Astrocyte (in vitro differentiated cells and primary cell): Measurements from ENCODE around the gene S100A14. TPM values are rescaled to one million over a fixed set of nuclear protein-coding genes. Genes with fewer than 3 reads are reported as not detected.

Experiments
- DNase-seq: peaks from one replicate; pipeline ENCODE4 v3.0.0-alpha.2; 2010; ENCODE audit warnings: low read depth
- FAIRE-seq: peaks from 2 replicates; lab custom pipeline; 2011; peaks lifted over from hg19 to GRCh38; lab: Jason Lieb, UNC
- H2AFZ ChIP-seq: 2 replicates; pipeline ENCODE4 v1.6.0; 2012; ENCODE audit warnings: low read depth, low read length, inconsistent platforms
- H3K27ac ChIP-seq: 2 replicates; pipeline ENCODE4 v1.5.1; 2011; ENCODE audit warnings: low read depth, low read length, inconsistent platforms
- H3K27me3 ChIP-seq: 2 replicates; pipeline ENCODE4 v1.6.0; 2011; ENCODE audit warnings: low read length, inconsistent platforms; ENCODE audit not compliant: insufficient read depth
- H3K36me3 ChIP-seq: 2 replicates; pipeline ENCODE4 v1.5.1; 2011; ENCODE audit warnings: low read length, inconsistent platforms; ENCODE audit not compliant: insufficient read depth
- H3K4me1 ChIP-seq: 2 replicates; pipeline ENCODE4 v1.5.1; 2011; ENCODE audit warnings: low read length, inconsistent platforms; ENCODE audit not compliant: insufficient read depth
- H3K4me2 ChIP-seq: 2 replicates; pipeline ENCODE4 v1.6.0; 2012; ENCODE audit warnings: low read length, inconsistent platforms
- H3K4me3 ChIP-seq: 2 replicates; pipeline ENCODE4 v1.5.1; 2011; ENCODE audit warnings: low read depth, mild to moderate bottlenecking, low read length, inconsistent platforms; ENCODE audit not compliant: insufficient read depth
- H3K79me2 ChIP-seq: 2 replicates; pipeline ENCODE4 v1.6.0; 2012; ENCODE audit warnings: mild to moderate bottlenecking, low read length, inconsistent platforms; ENCODE audit not compliant: insufficient read depth
- H3K9ac ChIP-seq: 2 replicates; pipeline ENCODE4 v1.6.0; 2012; ENCODE audit warnings: mild to moderate bottlenecking, low read length, inconsistent platforms
- H3K9me3 ChIP-seq: 2 replicates; pipeline ENCODE4 v1.5.1; 2012; ENCODE audit warnings: low read depth, mild to moderate bottlenecking, low read length, inconsistent platforms; ENCODE audit not compliant: insufficient read depth
- H4K20me1 ChIP-seq: 2 replicates; pipeline ENCODE4 v1.6.0; 2012; ENCODE audit warnings: low read length, inconsistent platforms; ENCODE audit not compliant: insufficient read depth
- H3K27ac Mint-ChIP-seq: one replicate; pipeline ENCODE4 v1.8.0; 2021; ENCODE audit warnings: mild to moderate bottlenecking, mixed read lengths; ENCODE audit not compliant: unreplicated experiment
- H3K27me3 Mint-ChIP-seq: one replicate; pipeline ENCODE4 v1.8.0; 2021; ENCODE audit warnings: low read depth, mixed read lengths; ENCODE audit not compliant: unreplicated experiment
- H3K36me3 Mint-ChIP-seq: one replicate; pipeline ENCODE4 v1.8.0; 2021; ENCODE audit warnings: low read depth, mixed read lengths; ENCODE audit not compliant: unreplicated experiment
- H3K4me1 Mint-ChIP-seq: one replicate; pipeline ENCODE4 v1.8.0; 2021; ENCODE audit warnings: low read depth, mixed read lengths; ENCODE audit not compliant: unreplicated experiment
- H3K4me3 Mint-ChIP-seq: one replicate; pipeline ENCODE4 v1.8.0; 2021; ENCODE audit warnings: mild to moderate bottlenecking, moderate library complexity, mixed read lengths; ENCODE audit not compliant: unreplicated experiment
- H3K9me3 Mint-ChIP-seq: one replicate; pipeline ENCODE4 v1.8.0; 2021; ENCODE audit warnings: mild to moderate bottlenecking, mixed read lengths; ENCODE audit not compliant: unreplicated experiment
- CTCF ChIP-seq: IDR thresholded peaks from 2 replicates; pipeline ENCODE4 v1.5.1; 2011; ENCODE audit warnings: low read depth, mild to moderate bottlenecking, inconsistent platforms, low read length, moderate library complexity; ENCODE audit not compliant: insufficient read depth
- EZH2 ChIP-seq: IDR thresholded peaks from 2 replicates; pipeline ENCODE4 v1.6.1; 2012; ENCODE audit warnings: mild to moderate bottlenecking, low read length, inconsistent platforms; ENCODE audit not compliant: insufficient read depth
- total RNA-seq: library from RNA; stranded (reverse); gene quantifications from 2 replicates; pipeline ENCODE4 v1.2.1, GENCODE V29; 2021

Gene S100A14
- total RNA-seq, 1 donor from 2014 or later, result 0.57 TPM

GRCh38 chr1:153615406-153615805 is 719 bp downstream of the S100A14 start:
- no peak overlapping the region for H3K27ac ChIP-seq
- peaks cover 7% of the 10 kb centered on the region for H4K20me1 ChIP-seq
- FAIRE-seq, result no peak
- H2AFZ ChIP-seq, result no peak overlapping the region
- no peaks in the 10 kb centered on the region for H3K27me3 ChIP-seq
- H3K9me3 ChIP-seq, result no peaks in the 10 kb centered on the region
- H3K36me3 Mint-ChIP-seq, result peaks cover 12% of the 10 kb centered on the region
- H3K9me3 Mint-ChIP-seq, result peaks cover 2% of the 10 kb centered on the region
- H3K4me3 ChIP-seq, result no peak overlapping the region
- no peak overlapping the region for H3K4me2 ChIP-seq
- no peak overlapping the region for H3K9ac ChIP-seq
- H3K27me3 Mint-ChIP-seq, result no peaks in the 10 kb centered on the region
- peaks cover 6% of the 10 kb centered on the region for H3K4me1 Mint-ChIP-seq
- no peak overlapping the region for H3K27ac Mint-ChIP-seq
- TF ChIP-seq CTCF, result no peak
- TF ChIP-seq EZH2, result no peak
- peaks cover 18% of the 10 kb centered on the region for H3K4me1 ChIP-seq
- peaks cover 9% of the 10 kb centered on the region for H3K36me3 ChIP-seq
- peaks cover 31% of the 10 kb centered on the region for H3K79me2 ChIP-seq
- DNase-seq, result no peak
- H3K4me3 Mint-ChIP-seq, result no peak overlapping the region

- Mint-ChIP-seq H3K4me3 (no peak overlapping the region), H3K9me3 (peaks cover 2% of the 10 kb centered on the region), H3K36me3 (peaks cover 12% of the 10 kb centered on the region), H3K27me3 (no peaks in the 10 kb centered on the region), H3K4me1 (peaks cover 8% of the 10 kb centered on the region), H3K27ac (no peak overlapping the region)
- Histone ChIP-seq H3K9ac (no peak overlapping the region), H3K27ac (no peak overlapping the region), H3K4me2 (no peak overlapping the region), H3K36me3 (peaks cover 6% of the 10 kb centered on the region), H3K27me3 (no peaks in the 10 kb centered on the region), H3K9me3 (no peaks in the 10 kb centered on the region), H2AFZ (no peak overlapping the region), H4K20me1 (peaks cover 7% of the 10 kb centered on the region), H3K79me2 (peaks cover 36% of the 10 kb centered on the region), H3K4me3 (no peak overlapping the region), H3K4me1 (peaks cover 23% of the 10 kb centered on the region)
- FAIRE-seq (no peak), DNase-seq (no peak)
- TF ChIP-seq EZH2 (no peak), CTCF (no peak)
Measured at GRCh38 chr1:153614906-153615305, 1.2 kb downstream of the S100A14 start.

GRCh38 chr1:153614189-153614900 is 1.8 kb downstream of the S100A14 start:
- Histone ChIP-seq H3K4me1 (peaks cover 29% of the 10 kb centered on the region), H3K36me3 (peaks cover under 1% of the 10 kb centered on the region), H2AFZ (no peak overlapping the region), H4K20me1 (peaks cover 7% of the 10 kb centered on the region), H3K27ac (no peak overlapping the region), H3K9me3 (no peaks in the 10 kb centered on the region), H3K79me2 (peaks cover 41% of the 10 kb centered on the region), H3K4me3 (no peak overlapping the region), H3K27me3 (no peaks in the 10 kb centered on the region), H3K9ac (no peak overlapping the region), H3K4me2 (no peak overlapping the region)
- peaks cover 9% of the 10 kb centered on the region for H3K36me3 Mint-ChIP-seq
- no peak for DNase-seq
- peak overlapping the region; percentile 6 for H3K4me3 Mint-ChIP-seq
- H3K4me1 Mint-ChIP-seq, result peaks cover 12% of the 10 kb centered on the region
- FAIRE-seq, result no peak
- H3K27ac Mint-ChIP-seq, result no peak overlapping the region
- no peaks in the 10 kb centered on the region for H3K27me3 Mint-ChIP-seq
- H3K9me3 Mint-ChIP-seq, result no peaks in the 10 kb centered on the region
- TF ChIP-seq EZH2, result no peak
- TF ChIP-seq CTCF, result no peak
